HEK293T (cell line): ENCODE measurements around the gene SIRPG.

Experiments used
- ARNT ChIP-seq: fragments of 450-650 bp; IDR thresholded peaks from 2 replicates; pipeline ENCODE4 v1.6.1; 2017; ENCODE audit warnings: mild to moderate bottlenecking
- BHLHE40 ChIP-seq: fragments of 450-650 bp; IDR thresholded peaks from 2 replicates; pipeline ENCODE4 v1.6.1; 2016; ENCODE audit warnings: mild to moderate bottlenecking, moderate library complexity, borderline replicate concordance
- FOXM1 ChIP-seq: fragments of 450-650 bp; IDR thresholded peaks from 2 replicates; pipeline ENCODE4 v1.6.1; 2017; ENCODE audit warnings: mild to moderate bottlenecking, borderline replicate concordance
- HDGF ChIP-seq: fragments of 450-650 bp; IDR thresholded peaks from 2 replicates; pipeline ENCODE4 v1.6.1; 2017; ENCODE audit warnings: antibody characterized with exemption, borderline replicate concordance
- LEF1 ChIP-seq: fragments of 450-650 bp; IDR thresholded peaks from 2 replicates; pipeline ENCODE4 v1.6.1; 2017; ENCODE audit warnings: mild to moderate bottlenecking, borderline replicate concordance
- SP1 ChIP-seq: fragments of 450-650 bp; IDR thresholded peaks from 2 replicates; pipeline ENCODE4 v1.6.1; 2017
- TF ChIP-seq, protein P1 (sequence below): fragments of 450-650 bp; IDR thresholded peaks from 2 replicates; pipeline ENCODE4 v1.6.1; 2016

DNA sequence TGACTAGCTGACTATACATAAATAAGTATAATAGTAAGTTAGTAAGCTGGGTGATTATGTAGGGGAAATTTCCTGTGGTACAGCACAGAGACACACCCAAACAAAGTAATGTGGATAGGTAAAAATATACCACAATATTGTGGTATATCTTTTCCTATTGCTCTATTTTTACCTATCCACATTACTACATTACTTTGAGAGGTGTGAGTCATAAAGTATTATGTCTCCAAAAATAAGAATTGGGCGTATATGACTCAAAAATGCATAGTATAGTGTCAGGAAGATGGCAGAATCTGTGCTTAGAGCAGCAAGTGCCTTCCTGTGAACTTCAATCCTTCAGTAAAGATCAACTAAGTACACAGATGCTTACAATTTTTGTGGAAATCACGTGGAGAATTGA lies 2.7 kb upstream of the SIRPG start:
- TF ChIP-seq BHLHE40, result no peak
- no peak for TF ChIP-seq HDGF
- TF ChIP-seq, protein P1, sequence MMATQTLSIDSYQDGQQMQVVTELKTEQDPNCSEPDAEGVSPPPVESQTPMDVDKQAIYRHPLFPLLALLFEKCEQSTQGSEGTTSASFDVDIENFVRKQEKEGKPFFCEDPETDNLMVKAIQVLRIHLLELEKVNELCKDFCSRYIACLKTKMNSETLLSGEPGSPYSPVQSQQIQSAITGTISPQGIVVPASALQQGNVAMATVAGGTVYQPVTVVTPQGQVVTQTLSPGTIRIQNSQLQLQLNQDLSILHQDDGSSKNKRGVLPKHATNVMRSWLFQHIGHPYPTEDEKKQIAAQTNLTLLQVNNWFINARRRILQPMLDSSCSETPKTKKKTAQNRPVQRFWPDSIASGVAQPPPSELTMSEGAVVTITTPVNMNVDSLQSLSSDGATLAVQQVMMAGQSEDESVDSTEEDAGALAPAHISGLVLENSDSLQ, result no peak
- no peak for TF ChIP-seq FOXM1
- TF ChIP-seq LEF1, result no peak
- no peak for TF ChIP-seq ARNT
- TF ChIP-seq SP1, result no peak
